Endothelial cell of umbilical vein (primary cell): ENCODE data around the gene SPAG6.

Experiments used
- CTCF ChIP-seq, 2 donors: IDR thresholded peaks; 1 replicate in 1 of 2; 2 replicates in 1 of 2; pipeline ENCODE4 v1.5.1; 2011; ENCODE audit warnings: low read length in 2 of 2, mild to moderate bottlenecking in 2 of 2, moderate library complexity in 2 of 2, control low read depth in 1 of 2, inconsistent platforms in 1 of 2, low read depth in 1 of 2; ENCODE audit not compliant: insufficient read depth in 1 of 2; ENCODE audit errors: extremely low read depth in 1 of 2
- EZH2 ChIP-seq: IDR thresholded peaks from 2 replicates; pipeline ENCODE4 v1.6.1; 2012; ENCODE audit warnings: borderline replicate concordance, low read depth, mild to moderate bottlenecking, moderate library complexity, low read length, inconsistent platforms; ENCODE audit not compliant: severe bottlenecking
- FOS ChIP-seq: IDR thresholded peaks from 2 replicates; pipeline ENCODE4 v1.6.1; 2011; ENCODE audit warnings: mild to moderate bottlenecking, low read length, moderate library complexity, borderline replicate concordance; ENCODE audit not compliant: insufficient read depth
- GATA2 ChIP-seq: IDR thresholded peaks from 2 replicates; pipeline ENCODE4 v1.7.0; 2011; ENCODE audit warnings: low read depth, mild to moderate bottlenecking, moderate library complexity, mixed read lengths, low read length; ENCODE audit not compliant: insufficient read length, insufficient read depth
- JUN ChIP-seq: IDR thresholded peaks from 2 replicates; pipeline ENCODE4 v1.6.1; 2011; ENCODE audit warnings: borderline replicate concordance, low read depth; ENCODE audit not compliant: insufficient read length, insufficient read depth
- MAX ChIP-seq: IDR thresholded peaks from 2 replicates; pipeline ENCODE4 v1.6.1; 2011; ENCODE audit not compliant: insufficient read depth, insufficient read length
- MYC ChIP-seq: IDR thresholded peaks from one replicate; pipeline ENCODE4 v1.6.1; 2011; ENCODE audit warnings: mild to moderate bottlenecking, low read depth, low read length
- POLR2A ChIP-seq: IDR thresholded peaks from 2 replicates; pipeline ENCODE4 v1.6.1; 2012; ENCODE audit warnings: low read depth, mild to moderate bottlenecking, control low read depth, low read length
- POLR2AphosphoS5 ChIP-seq: IDR thresholded peaks from 2 replicates; pipeline ENCODE4 v1.6.1; 2012; ENCODE audit warnings: low read depth, mild to moderate bottlenecking, control low read depth, low read length, moderate library complexity; ENCODE audit not compliant: insufficient read depth

- TF ChIP-seq POLR2A (no peak), POLR2AphosphoS5 (no peak), CTCF (IDR thresholded peaks at IDR 0.05; ENCODE audit: extremely low read depth in 1 of 2, insufficient read depth in 1 of 2, low read depth in 1 of 2, low read length in 2 of 2) (no peak), FOS (no peak), MYC (no peak), EZH2 (no peak), JUN (no peak), MAX (no peak), GATA2 (no peak)
These were observed 11.9 kb upstream of the SPAG6 start for GRCh38 chr10:22333167-22333974.
